HT1080 (cell line): Measurements from ENCODE around the gene FGFR3. TPM values are rescaled to one million over a fixed set of nuclear protein-coding genes. Genes with fewer than 3 reads are reported as not detected.

Experiments
- DNase-seq: peaks from one replicate; pipeline ENCODE4 v3.0.0-alpha.2; 2015; ENCODE audit warnings: low read depth
- total RNA-seq: library from RNA; depleted of rRNA; stranded (reverse); fragments of >200 nt; shearing (Covaris generic); gene quantifications from 2 replicates; pipeline ENCODE4 v1.2.3, GENCODE V29; 2014

FGFR3 gene
- total RNA-seq, 1 experiment from 2014 or later = 1.6 TPM

GRCh38 chr4:1756079-1756478, 37.0 kb upstream of the FGFR3 start:
- no peak for DNase-seq

- DNase-seq = no peak
Measured at GRCh38 chr4:1756893-1757779, 36.0 kb upstream of the FGFR3 start.

- no peak for DNase-seq
Measured at GRCh38 chr4:1757836-1758235, 35.3 kb upstream of the FGFR3 start.

- DNase-seq = no peak
Measured at GRCh38 chr4:1758306-1759121, 34.6 kb upstream of the FGFR3 start.

GRCh38 chr4:1759170-1759817, 33.8 kb upstream of the FGFR3 start:
- no peak for DNase-seq

GRCh38 chr4:1759818-1760223, 33.3 kb upstream of the FGFR3 start:
- DNase-seq = no peak

- DNase-seq = no peak
Measured at GRCh38 chr4:1760521-1761071, 32.5 kb upstream of the FGFR3 start.

- no peak for DNase-seq
Measured at GRCh38 chr4:1761130-1761689, 31.9 kb upstream of the FGFR3 start.

- no peak for DNase-seq
Measured at GRCh38 chr4:1762264-1763010, 30.7 kb upstream of the FGFR3 start.

- no peak for DNase-seq
Measured at GRCh38 chr4:1763070-1763549, 30.0 kb upstream of the FGFR3 start.

GRCh38 chr4:1763550-1764080, 29.5 kb upstream of the FGFR3 start:
- DNase-seq = peak; percentile 29

- no peak for DNase-seq
Measured at GRCh38 chr4:1764670-1765069, 28.4 kb upstream of the FGFR3 start.

GRCh38 chr4:1765409-1766072, 27.6 kb upstream of the FGFR3 start:
- DNase-seq = no peak

GRCh38 chr4:1766106-1767060, 26.7 kb upstream of the FGFR3 start:
- no peak for DNase-seq

GRCh38 chr4:1767061-1767769, 25.9 kb upstream of the FGFR3 start:
- DNase-seq = no peak

- no peak for DNase-seq
Measured at GRCh38 chr4:1767770-1768366, 25.2 kb upstream of the FGFR3 start.

- DNase-seq = no peak
Measured at GRCh38 chr4:1768367-1769034, 24.6 kb upstream of the FGFR3 start.
